Measurements from ENCODE around the gene TMEM128. TPM values are rescaled to one million over a fixed set of nuclear protein-coding genes. Genes with fewer than 3 reads are reported as not detected.

Gene TMEM128
- total RNA-seq, 4 donors from 2014 or later: 12.5 to 20.4 (median 17.8) TPM

Other genes starting within 250 kb of the TMEM128 start
- gene OTOP1, start 21.3 kb downstream of the TMEM128 start, total RNA-seq: not detected
- 10 to 100 TPM; 13.7 to 21.3 (median 17.2) TPM for gene LYAR, start 41.9 kb upstream of the TMEM128 start, total RNA-seq
- 1 to 10 TPM; 2.0 to 6.7 (median 6.3) TPM for gene ZBTB49, start 42.0 kb upstream of the TMEM128 start, total RNA-seq
- 1 to 10 TPM in 2 of 4 donors, under 1 TPM in 2; 0.15 to 4.8 (median 1.4) TPM for gene NSG1, start 138.9 kb upstream of the TMEM128 start, total RNA-seq

Measured in gastroesophageal sphincter (tissue), 4 donors.